ENCODE measurements around the gene RAD51B.

DNA sequence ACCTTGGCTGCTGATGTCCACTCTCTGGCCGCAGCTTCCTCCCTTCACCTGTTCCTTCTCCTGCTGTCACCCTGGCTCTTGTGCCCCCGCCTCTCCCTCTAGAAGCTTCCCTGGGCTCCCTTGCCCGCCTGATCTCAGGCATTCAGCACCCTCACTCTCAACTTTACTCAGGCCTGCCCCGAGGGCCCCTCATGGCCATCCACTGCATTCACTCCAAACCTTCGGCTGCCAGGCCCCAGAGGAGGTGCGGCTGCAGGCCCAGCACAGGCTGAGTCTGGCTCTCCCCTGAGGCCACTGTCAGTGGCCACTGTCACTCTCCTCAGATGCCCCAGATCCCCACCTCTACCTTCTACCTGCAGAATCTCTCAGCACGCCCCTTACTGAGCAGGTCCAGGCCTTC, 789.4 kb downstream of the RAD51B start:
- no peak for TF ChIP-seq TCF7L2 (IDR thresholded peaks at IDR 0.05; ENCODE audit: low read depth, low read length)
- TF ChIP-seq, protein P1, sequence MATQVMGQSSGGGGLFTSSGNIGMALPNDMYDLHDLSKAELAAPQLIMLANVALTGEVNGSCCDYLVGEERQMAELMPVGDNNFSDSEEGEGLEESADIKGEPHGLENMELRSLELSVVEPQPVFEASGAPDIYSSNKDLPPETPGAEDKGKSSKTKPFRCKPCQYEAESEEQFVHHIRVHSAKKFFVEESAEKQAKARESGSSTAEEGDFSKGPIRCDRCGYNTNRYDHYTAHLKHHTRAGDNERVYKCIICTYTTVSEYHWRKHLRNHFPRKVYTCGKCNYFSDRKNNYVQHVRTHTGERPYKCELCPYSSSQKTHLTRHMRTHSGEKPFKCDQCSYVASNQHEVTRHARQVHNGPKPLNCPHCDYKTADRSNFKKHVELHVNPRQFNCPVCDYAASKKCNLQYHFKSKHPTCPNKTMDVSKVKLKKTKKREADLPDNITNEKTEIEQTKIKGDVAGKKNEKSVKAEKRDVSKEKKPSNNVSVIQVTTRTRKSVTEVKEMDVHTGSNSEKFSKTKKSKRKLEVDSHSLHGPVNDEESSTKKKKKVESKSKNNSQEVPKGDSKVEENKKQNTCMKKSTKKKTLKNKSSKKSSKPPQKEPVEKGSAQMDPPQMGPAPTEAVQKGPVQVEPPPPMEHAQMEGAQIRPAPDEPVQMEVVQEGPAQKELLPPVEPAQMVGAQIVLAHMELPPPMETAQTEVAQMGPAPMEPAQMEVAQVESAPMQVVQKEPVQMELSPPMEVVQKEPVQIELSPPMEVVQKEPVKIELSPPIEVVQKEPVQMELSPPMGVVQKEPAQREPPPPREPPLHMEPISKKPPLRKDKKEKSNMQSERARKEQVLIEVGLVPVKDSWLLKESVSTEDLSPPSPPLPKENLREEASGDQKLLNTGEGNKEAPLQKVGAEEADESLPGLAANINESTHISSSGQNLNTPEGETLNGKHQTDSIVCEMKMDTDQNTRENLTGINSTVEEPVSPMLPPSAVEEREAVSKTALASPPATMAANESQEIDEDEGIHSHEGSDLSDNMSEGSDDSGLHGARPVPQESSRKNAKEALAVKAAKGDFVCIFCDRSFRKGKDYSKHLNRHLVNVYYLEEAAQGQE (IDR thresholded peaks at IDR 0.05; ENCODE audit: insufficient read depth in 1 of 2, low read depth in 2 of 2, low read length in 1 of 2): no peak
- TF ChIP-seq, protein P2, sequence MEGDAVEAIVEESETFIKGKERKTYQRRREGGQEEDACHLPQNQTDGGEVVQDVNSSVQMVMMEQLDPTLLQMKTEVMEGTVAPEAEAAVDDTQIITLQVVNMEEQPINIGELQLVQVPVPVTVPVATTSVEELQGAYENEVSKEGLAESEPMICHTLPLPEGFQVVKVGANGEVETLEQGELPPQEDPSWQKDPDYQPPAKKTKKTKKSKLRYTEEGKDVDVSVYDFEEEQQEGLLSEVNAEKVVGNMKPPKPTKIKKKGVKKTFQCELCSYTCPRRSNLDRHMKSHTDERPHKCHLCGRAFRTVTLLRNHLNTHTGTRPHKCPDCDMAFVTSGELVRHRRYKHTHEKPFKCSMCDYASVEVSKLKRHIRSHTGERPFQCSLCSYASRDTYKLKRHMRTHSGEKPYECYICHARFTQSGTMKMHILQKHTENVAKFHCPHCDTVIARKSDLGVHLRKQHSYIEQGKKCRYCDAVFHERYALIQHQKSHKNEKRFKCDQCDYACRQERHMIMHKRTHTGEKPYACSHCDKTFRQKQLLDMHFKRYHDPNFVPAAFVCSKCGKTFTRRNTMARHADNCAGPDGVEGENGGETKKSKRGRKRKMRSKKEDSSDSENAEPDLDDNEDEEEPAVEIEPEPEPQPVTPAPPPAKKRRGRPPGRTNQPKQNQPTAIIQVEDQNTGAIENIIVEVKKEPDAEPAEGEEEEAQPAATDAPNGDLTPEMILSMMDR (IDR thresholded peaks at IDR 0.05): no peak
